ENCODE measurements around the gene TRIO. TPM values are rescaled to one million over a fixed set of nuclear protein-coding genes. Genes with fewer than 3 reads are reported as not detected.
A peak's percentile ranks its signal among the peaks of the same experiment; 100 is the strongest.

Gene TRIO
- total RNA-seq, 1 donor from 2014 or later = 200 TPM

DNA sequence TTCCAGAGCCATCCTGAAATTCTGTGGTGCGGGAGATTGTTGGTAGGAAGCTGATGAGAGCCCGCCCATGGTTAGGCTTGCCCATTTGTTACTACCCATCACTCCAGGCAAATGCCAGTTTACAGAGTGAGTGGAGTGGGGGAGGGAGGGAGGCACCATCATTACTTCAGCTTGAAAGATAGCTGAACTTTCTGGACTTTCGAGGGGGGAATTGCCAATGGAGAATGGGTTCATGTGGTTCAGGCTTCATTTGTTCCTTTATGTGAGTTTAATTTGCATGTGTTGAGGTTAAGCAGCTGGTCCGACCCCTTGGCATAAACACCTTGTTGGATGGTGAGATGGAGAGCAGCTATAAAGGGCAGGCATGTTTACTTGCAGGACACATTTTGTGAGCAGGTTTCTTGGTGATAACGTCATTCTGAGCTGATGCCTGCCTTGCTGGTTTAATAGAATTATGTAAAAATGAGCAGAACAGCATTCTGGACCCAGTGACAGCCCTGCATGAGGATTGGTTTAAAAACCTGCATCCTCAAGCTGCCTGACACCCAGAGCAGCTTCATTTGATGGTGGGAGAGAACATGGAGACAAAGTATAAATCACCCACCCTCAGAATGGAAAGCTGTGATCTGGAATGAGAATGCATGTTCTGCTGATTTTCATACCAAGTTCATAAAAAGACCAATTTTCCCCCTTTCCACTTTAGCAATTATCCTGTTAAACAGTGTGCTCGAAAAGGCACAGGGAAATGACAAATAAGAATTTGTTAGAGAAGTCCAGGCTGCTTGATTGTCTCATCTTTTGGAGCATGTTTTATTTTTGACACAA is 106.3 kb downstream of the TRIO start:
- TF ChIP-seq, protein P1, sequence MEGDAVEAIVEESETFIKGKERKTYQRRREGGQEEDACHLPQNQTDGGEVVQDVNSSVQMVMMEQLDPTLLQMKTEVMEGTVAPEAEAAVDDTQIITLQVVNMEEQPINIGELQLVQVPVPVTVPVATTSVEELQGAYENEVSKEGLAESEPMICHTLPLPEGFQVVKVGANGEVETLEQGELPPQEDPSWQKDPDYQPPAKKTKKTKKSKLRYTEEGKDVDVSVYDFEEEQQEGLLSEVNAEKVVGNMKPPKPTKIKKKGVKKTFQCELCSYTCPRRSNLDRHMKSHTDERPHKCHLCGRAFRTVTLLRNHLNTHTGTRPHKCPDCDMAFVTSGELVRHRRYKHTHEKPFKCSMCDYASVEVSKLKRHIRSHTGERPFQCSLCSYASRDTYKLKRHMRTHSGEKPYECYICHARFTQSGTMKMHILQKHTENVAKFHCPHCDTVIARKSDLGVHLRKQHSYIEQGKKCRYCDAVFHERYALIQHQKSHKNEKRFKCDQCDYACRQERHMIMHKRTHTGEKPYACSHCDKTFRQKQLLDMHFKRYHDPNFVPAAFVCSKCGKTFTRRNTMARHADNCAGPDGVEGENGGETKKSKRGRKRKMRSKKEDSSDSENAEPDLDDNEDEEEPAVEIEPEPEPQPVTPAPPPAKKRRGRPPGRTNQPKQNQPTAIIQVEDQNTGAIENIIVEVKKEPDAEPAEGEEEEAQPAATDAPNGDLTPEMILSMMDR (IDR thresholded peaks at IDR 0.05) = no peak
- H3K9me3 Mint-ChIP-seq (ENCODE audit: low read depth) = no peaks in the 10 kb centered on the region
- peaks cover 79% of the 10 kb centered on the region for H3K4me1 Mint-ChIP-seq (ENCODE audit: low read depth)
- H3K27me3 Mint-ChIP-seq (ENCODE audit: low read depth) = no peaks in the 10 kb centered on the region
- no peak overlapping the region for H3K4me3 Mint-ChIP-seq (ENCODE audit: unreplicated experiment)
- H3K36me3 Mint-ChIP-seq (ENCODE audit: low read depth) = no peaks in the 10 kb centered on the region
- DNase-seq (ENCODE audit: low spot score) = no peak
- peak overlapping the region; percentile 27 for H3K27ac Mint-ChIP-seq (ENCODE audit: unreplicated experiment)

GRCh38 chr5:14250084-14250695 is 107.0 kb downstream of the TRIO start:
- no peaks in the 10 kb centered on the region for H3K9me3 Mint-ChIP-seq (ENCODE audit: low read depth)

DNA sequence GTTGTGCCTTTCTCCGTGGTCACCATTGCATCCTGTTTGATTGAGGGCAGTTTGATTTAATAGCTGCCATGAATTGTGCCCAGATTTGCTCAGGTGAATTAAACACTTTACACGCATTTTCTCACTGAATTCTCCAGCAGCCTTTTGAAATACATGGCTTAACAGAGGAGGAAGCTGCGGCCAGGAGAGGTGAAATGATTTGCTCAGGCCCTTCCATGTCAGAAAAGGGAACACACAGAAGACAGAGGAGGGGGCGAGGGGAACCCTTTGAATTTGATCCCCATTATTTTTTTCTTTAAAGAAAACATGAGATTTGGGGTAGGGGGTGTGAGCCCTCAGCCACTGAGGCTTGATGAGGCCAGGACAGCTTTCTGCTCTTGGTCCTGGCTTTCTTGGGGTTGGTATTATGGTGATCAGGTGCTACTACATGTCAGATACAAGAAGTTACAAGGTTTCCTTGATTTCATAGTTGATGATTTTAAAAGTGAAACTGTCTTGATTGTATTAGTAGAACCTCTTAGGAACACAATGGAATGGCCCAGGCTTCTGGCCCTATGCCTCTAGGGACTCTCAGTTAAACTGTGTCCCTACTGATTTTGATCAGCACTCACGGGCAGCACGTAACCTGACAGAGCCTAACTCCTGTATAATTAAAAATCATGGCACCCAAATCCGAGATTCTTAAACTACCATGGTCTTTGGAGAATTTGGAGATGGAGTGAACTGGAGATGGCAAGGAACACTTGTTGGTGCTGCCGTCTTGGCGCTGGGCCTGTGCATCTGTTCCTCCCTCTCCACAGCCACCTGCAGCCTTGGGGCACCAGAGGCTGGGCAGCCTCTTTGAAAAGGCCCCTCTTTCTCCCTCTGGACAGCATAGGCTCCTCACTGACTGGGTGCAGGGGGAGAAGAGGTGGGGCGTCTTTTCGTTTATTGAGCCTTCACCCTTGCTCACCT is 107.9 kb downstream of the TRIO start:
- Mint-ChIP-seq H3K27me3 (ENCODE audit: low read depth) (no peaks in the 10 kb centered on the region), H3K36me3 (ENCODE audit: low read depth) (peaks cover 4% of the 10 kb centered on the region), H3K27ac (ENCODE audit: unreplicated experiment) (peak overlapping the region; percentile 54), H3K4me1 (ENCODE audit: low read depth) (peaks cover 75% of the 10 kb centered on the region), H3K4me3 (ENCODE audit: unreplicated experiment) (no peak overlapping the region), H3K9me3 (ENCODE audit: low read depth) (peaks cover 3% of the 10 kb centered on the region)
- TF ChIP-seq, protein P1 (IDR thresholded peaks at IDR 0.05) = no peak
- no peak for DNase-seq (ENCODE audit: low spot score)

More at GRCh38 chr5:14250084-14250695, 107.0 kb downstream of the TRIO start:
- no peak for DNase-seq (ENCODE audit: low spot score)
- H3K27me3 Mint-ChIP-seq (ENCODE audit: low read depth) = no peaks in the 10 kb centered on the region
- no peak overlapping the region for H3K27ac Mint-ChIP-seq (ENCODE audit: unreplicated experiment)
- no peak overlapping the region for H3K4me3 Mint-ChIP-seq (ENCODE audit: unreplicated experiment)
- TF ChIP-seq, protein P1 (IDR thresholded peaks at IDR 0.05) = no peak
- H3K36me3 Mint-ChIP-seq (ENCODE audit: low read depth) = peaks cover under 1% of the 10 kb centered on the region
- peaks cover 79% of the 10 kb centered on the region for H3K4me1 Mint-ChIP-seq (ENCODE audit: low read depth)

GRCh38 chr5:14251733-14252132 is 108.6 kb downstream of the TRIO start:
- no peak for DNase-seq (ENCODE audit: low spot score)
- TF ChIP-seq, protein P1 (IDR thresholded peaks at IDR 0.05) = no peak
- peaks cover 5% of the 10 kb centered on the region for H3K36me3 Mint-ChIP-seq (ENCODE audit: low read depth)

GRCh38 chr5:14252793-14253192 is 109.7 kb downstream of the TRIO start:
- Mint-ChIP-seq H3K4me3 (ENCODE audit: unreplicated experiment) (no peak overlapping the region), H3K4me1 (ENCODE audit: low read depth) (peaks cover 78% of the 10 kb centered on the region), H3K27ac (ENCODE audit: unreplicated experiment) (peak overlapping the region; percentile 65), H3K27me3 (ENCODE audit: low read depth) (no peaks in the 10 kb centered on the region), H3K9me3 (ENCODE audit: low read depth) (peaks cover 5% of the 10 kb centered on the region), H3K36me3 (ENCODE audit: low read depth) (peaks cover 5% of the 10 kb centered on the region)
- no peak for DNase-seq (ENCODE audit: low spot score)
- TF ChIP-seq, protein P1 (IDR thresholded peaks at IDR 0.05) = no peak

More at GRCh38 chr5:14251733-14252132, 108.6 kb downstream of the TRIO start:
- Mint-ChIP-seq H3K27ac (ENCODE audit: unreplicated experiment) (peak overlapping the region; percentile 54), H3K27me3 (ENCODE audit: low read depth) (no peaks in the 10 kb centered on the region), H3K4me1 (ENCODE audit: low read depth) (peaks cover 75% of the 10 kb centered on the region), H3K4me3 (ENCODE audit: unreplicated experiment) (no peak overlapping the region), H3K9me3 (ENCODE audit: low read depth) (peaks cover 5% of the 10 kb centered on the region)

Data from chondrocyte (in vitro differentiated cells).